GM18907 (cell line): ENCODE data around the gene WRAP53.

Experiments
- ATAC-seq: cut with Tn5 transposase; IDR thresholded peaks from one replicate; pipeline ENCODE4 v1.9.1; 2021; ENCODE audit warnings: mild to moderate bottlenecking, moderate library complexity; ENCODE audit not compliant: unreplicated experiment

The WRAP53 gene

DNA sequence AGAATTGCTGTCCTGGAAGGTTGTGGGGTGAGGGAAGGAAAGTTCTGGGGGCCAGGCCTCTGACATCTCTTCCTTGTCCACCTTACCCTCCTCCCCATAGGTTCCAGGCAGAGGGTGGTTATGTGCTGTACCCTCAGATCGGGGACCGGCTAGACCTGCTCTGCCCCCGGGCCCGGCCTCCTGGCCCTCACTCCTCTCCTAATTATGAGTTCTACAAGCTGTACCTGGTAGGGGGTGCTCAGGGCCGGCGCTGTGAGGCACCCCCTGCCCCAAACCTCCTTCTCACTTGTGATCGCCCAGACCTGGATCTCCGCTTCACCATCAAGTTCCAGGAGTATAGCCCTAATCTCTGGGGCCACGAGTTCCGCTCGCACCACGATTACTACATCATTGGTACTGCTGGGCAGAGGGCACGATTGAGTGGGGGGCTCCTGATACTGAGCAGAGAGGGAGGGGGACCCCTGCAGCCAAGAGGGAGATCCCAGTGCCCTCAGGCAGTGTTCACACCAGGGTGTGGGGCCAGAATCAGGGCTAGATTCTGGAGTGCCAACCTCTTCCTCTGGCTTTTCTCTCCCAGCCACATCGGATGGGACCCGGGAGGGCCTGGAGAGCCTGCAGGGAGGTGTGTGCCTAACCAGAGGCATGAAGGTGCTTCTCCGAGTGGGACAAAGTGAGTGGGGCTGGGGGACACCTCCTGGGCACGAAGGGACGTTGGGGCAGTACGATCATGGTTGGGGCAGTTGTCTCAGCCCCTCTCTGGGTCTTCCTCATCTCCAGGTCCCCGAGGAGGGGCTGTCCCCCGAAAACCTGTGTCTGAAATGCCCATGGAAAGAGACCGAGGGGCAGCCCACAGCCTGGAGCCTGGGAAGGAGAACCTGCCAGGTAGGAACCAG, 19.8 kb downstream of the WRAP53 start:
- no peak for ATAC-seq

GRCh38 chr17:7709031-7709430, 20.8 kb downstream of the WRAP53 start:
- ATAC-seq, result no peak

DNA sequence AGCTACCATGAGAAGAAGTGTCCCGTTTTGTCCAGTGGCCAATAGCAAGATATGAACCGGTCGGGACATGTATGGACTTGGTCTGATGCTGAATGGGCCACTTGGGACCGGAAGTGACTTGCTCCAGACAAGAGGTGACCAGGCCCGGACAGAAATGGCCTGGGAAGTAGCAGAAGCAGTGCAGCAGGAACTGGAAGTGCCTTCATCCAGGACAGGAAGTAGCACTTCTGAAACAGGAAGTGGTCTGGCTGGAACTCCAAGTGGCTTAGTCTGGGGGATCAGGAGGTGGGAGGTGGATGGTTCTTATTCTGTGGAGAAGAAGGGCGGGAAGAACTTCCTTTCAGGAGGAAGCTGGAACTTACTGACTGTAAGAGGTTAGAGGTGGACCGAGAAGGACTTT, 22.0 kb downstream of the WRAP53 start:
- no peak for ATAC-seq

DNA sequence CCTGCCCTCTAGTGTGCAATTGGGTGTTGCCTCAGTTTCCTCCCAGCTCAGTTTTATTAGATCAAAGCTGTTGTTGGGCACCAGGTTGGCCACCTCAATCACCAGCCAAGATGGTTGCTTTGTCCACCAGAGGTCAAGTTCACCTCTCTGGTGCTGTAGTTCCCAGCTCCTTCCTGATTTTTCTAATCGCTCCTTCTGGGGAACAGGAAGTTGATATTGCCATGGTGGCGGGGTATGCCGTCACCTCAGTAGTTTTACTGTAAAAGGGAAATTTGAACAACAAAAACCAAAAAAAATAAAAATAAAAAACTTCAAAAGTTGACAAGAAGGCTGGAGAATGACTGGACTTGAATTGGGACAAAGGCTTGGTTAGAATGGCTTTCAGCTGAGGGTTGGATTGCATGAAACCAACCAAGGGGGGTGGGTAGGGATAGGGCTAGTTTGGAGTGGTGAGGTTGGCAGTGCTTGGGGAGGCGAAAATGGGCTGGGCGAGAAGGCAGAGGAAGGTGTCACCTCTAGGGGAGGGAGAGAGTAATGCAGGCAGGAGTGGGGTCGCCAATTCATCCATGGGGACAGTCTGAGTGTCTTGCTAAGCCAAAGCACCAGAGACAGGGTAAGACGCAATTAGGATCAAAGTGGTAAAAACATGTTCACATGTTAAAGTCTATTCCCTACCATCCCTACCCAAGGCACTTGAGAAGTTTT, 22.9 kb downstream of the WRAP53 start:
- ATAC-seq, result no peak

- no peak for ATAC-seq
Observed at GRCh38 chr17:7712111-7712771, 24.0 kb downstream of the WRAP53 start.

GRCh38 chr17:7713782-7714181, 25.5 kb downstream of the WRAP53 start:
- no peak for ATAC-seq

GRCh38 chr17:7714721-7715594, 26.7 kb downstream of the WRAP53 start:
- no peak for ATAC-seq

- ATAC-seq, result no peak
Observed at GRCh38 chr17:7715936-7716886, 27.9 kb downstream of the WRAP53 start.

DNA sequence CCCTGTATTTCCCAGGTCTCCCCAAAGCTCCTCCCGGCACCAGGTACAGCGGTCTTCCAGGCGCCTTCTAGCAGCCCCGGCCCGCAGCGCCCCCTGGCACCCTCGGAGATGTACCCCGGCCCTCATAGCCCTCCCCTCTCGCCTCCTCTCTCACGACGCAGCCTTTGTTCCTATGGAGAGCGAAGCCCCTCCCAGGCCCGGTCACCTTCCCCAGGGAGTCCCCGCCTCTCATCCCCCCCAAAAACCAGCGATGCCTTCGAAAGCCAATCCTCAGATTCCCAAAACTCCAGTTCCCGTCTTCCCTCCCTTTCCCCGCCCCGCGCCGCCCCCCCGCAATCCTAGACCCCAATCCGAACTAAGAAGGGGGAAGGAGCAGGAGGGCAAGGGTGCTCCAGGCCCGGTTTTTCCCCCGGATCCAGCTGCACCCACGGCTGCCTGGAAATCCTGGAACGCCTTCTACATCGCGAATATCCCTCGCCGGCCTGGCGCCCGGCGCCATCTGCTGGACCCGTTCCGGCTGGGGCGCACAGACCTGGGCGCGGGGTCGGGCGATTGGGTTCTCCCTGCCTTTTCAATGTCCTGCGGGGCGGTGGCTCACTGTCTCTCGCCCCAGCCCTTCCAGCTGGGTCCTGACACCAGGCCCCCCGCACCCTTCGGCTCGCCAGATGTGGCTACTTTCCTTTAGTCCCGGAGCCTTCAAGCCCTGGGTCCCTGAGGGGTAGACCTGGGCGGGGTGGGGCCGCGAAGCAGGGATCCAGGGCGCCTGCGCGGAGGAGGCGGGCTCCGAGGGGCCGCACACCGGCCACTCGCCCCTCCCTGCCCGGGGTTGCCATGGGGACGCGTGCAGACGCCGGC, 28.9 kb downstream of the WRAP53 start, which contains the start of gene DNAH2:
Gene DNAH2, plus strand, starts transcription at position 844 of the 855 bp plus-strand sequence. CDS start 1,991 bp downstream, outside the sequence.
- no peak for ATAC-seq

DNA sequence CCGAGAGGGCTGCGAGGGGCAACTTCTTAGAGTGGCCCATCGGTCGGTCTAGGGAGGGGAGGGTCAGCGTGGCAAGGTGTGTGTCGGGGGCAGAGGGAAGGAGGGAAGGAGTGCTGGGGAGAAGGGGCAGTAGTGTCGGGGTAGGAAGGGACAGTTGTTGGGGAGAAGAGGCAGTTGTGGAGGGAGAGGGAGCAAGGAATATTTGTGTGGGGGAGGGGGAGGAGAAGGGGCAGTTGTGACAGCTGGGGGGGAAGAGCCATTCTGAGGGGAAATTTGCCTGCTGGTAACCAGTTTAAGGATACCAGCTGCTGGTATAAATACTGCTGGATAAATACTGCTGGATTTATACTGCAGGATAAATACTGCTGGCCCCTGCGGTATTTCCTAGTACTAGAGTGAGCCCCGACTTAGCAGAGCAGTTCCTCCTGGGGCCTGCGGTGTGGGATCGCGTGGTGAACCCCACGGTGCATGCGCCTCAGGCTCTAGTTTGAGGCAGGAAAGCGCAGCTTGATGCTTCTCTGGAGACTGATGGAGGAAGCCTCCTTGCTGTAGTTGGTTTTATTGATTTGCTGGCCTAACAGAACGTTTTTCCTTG, 29.6 kb downstream of the WRAP53 start:
- no peak for ATAC-seq

DNA sequence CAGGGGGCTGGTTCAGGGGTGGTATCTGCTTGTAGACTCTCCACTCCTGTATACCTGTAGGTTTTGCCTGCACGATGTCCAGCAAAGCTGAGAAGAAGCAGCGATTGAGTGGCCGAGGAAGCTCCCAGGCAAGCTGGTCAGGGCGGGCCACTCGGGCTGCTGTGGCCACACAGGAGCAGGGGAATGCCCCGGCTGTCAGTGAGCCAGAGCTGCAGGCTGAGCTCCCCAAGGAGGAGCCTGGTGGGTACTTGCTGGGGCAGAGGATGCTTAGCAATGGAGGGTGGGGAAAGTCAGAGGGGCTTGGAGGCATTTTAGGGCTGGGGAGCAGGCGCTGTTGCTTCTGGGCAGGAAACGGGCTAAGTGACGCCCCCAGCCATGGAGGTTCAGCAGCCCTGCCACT, 31.4 kb downstream of the WRAP53 start:
- no peak for ATAC-seq

GRCh38 chr17:7720125-7720524, 31.8 kb downstream of the WRAP53 start:
- no peak for ATAC-seq

DNA sequence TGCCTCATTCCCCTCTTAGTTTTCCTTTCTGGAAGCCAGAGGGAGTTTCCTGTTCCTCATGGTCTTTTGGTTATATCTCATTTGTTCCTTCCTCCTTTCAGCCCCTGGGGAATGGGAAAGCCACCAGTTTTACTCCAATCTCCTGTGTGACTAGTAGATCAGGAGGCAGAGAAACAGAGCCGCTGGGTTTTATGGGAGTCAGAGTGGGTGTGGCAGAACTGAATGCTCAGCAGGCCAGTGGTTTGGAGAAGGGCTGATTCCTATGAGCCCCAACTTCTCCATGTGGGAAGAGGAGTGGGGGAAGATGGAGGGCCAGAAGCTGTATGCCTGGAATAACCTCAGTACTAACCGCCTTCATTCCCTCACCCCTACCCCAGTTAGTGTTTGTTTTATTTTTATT, 33.3 kb downstream of the WRAP53 start:
- ATAC-seq, result no peak

DNA sequence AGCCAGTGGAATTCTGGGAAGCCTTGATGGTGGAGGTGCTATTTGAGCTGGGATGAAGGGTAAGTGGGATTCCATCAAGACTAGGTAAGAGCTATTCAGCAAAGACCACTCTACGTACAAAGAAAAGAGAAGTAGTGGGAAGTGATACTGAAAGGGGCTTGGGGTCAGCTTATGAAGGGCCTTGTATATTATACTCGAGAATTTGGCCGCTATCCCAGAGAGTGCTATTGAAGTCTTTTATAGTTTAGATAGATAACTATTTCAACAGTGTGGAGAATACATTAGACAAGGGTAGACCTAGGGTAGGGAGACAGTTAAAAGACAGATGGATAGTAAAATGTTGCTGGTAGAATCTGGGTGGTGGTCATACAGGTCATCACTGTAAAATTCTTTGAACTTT, 39.6 kb downstream of the WRAP53 start:
- no peak for ATAC-seq

- ATAC-seq, result no peak
Observed at GRCh38 chr17:7729816-7730215, 41.5 kb downstream of the WRAP53 start.

DNA sequence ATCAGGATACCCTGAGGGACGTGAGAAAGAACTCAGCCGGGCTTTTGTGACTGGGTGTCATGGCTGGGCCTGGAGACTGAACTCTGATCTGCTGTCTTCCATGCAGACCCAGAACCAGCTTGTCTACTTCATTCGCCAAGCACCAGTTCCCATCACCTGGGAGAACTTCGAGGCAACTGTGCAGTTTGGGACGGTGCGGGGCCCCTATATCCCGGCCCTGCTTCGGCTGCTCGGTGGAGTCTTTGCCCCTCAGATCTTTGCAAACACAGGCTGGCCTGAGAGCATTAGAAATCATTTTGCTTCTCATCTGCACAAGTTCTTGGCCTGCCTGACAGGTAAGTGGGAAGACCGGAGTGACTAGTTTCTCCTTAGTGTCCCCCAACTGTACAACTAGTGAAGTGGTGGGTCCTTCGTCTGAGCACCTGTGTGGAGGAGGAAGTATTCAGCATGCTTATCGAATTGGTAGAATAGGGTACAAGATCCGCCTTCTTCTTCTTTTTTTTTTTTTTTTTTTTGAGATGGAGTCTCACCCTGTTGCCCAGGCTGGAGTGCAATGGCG, 44.8 kb downstream of the WRAP53 start:
- no peak for ATAC-seq

DNA sequence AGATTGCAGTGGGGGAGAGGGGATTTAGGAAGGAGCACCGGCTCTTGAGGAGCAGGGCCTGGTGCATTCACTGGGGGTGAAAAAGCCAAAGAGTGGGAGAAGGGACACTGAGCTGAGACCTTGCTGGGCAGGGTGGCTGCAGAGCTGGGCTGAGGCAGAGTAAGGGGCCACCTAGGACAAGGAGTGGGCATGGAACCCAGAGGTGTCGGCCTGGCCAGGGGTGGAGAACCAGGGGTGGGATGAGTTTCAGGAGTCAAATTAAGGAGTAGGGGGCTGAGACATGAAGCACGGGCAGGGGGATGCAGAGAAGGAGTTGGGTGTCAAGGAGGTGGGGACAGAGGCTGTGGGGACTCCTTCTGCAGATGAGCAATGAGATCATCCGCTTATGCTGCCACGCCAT, 49.3 kb downstream of the WRAP53 start:
- ATAC-seq, result no peak

DNA sequence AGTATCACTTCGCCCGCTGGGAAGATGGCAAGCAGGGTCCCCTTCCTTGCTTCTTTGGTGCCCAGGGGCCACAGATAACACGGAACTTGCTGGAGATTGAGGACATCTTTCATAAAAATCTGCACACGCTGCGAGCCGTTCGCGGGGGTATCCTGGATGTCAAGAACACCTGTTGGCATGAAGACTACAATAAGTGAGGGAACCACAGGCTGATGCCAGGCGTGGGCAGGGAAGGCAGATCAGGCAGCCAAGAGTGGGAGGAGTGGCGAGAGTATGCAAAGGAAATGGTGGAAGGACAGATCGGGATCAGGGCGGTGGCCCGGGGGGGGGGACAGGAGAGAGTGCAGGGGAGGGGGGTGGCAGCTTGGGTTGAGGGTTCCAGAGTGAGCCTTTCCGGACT, 51.5 kb downstream of the WRAP53 start:
- no peak for ATAC-seq
